HG03045 (cell line): ENCODE measurements around the gene GLS.
"Not testable (repeated sequence)": the region's sequence is repeated elsewhere in the genome, so short reads cannot be mapped to it uniquely, and the experiment has no call there.

ENCODE experiments used
- ATAC-seq: cut with Tn5 transposase; IDR thresholded peaks from one replicate; pipeline ENCODE4 v1.9.1; 2021; ENCODE audit warnings: mild to moderate bottlenecking, moderate library complexity; ENCODE audit not compliant: unreplicated experiment

Gene GLS

GRCh38 chr2:190986221-190986953 lies 105.8 kb downstream of the GLS start:
- no peak for ATAC-seq

- ATAC-seq, result no peak
These were observed 106.5 kb downstream of the GLS start for GRCh38 chr2:190987116-190987515.

GRCh38 chr2:190987938-190988337 lies 107.3 kb downstream of the GLS start:
- ATAC-seq, result no peak

- no peak for ATAC-seq
These were observed 108.3 kb downstream of the GLS start for GRCh38 chr2:190988910-190989309.

GRCh38 chr2:190990132-190990531 lies 109.5 kb downstream of the GLS start:
- no peak for ATAC-seq

- ATAC-seq, result no peak
These were observed 112.6 kb downstream of the GLS start for GRCh38 chr2:190993292-190993643.

- ATAC-seq, result no peak
These were observed 113.5 kb downstream of the GLS start for GRCh38 chr2:190994148-190994547.

- not testable (repeated sequence) for ATAC-seq
These were observed 114.7 kb downstream of the GLS start for GRCh38 chr2:190995315-190995714.

- ATAC-seq, result no peak
These were observed 115.8 kb downstream of the GLS start for GRCh38 chr2:190996338-190996946.

GRCh38 chr2:190996947-190997346 lies 116.3 kb downstream of the GLS start:
- no peak for ATAC-seq

- no peak for ATAC-seq
These were observed 117.0 kb downstream of the GLS start for GRCh38 chr2:190997526-190998113.

- no peak for ATAC-seq
These were observed 118.4 kb downstream of the GLS start for GRCh38 chr2:190999058-190999457.

GRCh38 chr2:190999949-191000665 lies 119.5 kb downstream of the GLS start:
- ATAC-seq, result no peak

GRCh38 chr2:191001032-191001431 lies 120.4 kb downstream of the GLS start:
- ATAC-seq, result no peak

- ATAC-seq, result no peak
These were observed 121.0 kb downstream of the GLS start for GRCh38 chr2:191001624-191002023.

GRCh38 chr2:191003405-191004309 lies 123.0 kb downstream of the GLS start:
- no peak for ATAC-seq

- ATAC-seq, result no peak
These were observed 125.7 kb downstream of the GLS start for GRCh38 chr2:191006297-191006696.

GRCh38 chr2:191006997-191007783 lies 126.6 kb downstream of the GLS start:
- ATAC-seq, result no peak

- ATAC-seq, result no peak
These were observed 127.7 kb downstream of the GLS start for GRCh38 chr2:191008286-191008685.
